ENCODE data around the gene EIF5. TPM values are rescaled to one million over a fixed set of nuclear protein-coding genes. Genes with fewer than 3 reads are reported as not detected.

EIF5 gene
- total RNA-seq, 1 donor from 2014 or later: 228 TPM

DNA sequence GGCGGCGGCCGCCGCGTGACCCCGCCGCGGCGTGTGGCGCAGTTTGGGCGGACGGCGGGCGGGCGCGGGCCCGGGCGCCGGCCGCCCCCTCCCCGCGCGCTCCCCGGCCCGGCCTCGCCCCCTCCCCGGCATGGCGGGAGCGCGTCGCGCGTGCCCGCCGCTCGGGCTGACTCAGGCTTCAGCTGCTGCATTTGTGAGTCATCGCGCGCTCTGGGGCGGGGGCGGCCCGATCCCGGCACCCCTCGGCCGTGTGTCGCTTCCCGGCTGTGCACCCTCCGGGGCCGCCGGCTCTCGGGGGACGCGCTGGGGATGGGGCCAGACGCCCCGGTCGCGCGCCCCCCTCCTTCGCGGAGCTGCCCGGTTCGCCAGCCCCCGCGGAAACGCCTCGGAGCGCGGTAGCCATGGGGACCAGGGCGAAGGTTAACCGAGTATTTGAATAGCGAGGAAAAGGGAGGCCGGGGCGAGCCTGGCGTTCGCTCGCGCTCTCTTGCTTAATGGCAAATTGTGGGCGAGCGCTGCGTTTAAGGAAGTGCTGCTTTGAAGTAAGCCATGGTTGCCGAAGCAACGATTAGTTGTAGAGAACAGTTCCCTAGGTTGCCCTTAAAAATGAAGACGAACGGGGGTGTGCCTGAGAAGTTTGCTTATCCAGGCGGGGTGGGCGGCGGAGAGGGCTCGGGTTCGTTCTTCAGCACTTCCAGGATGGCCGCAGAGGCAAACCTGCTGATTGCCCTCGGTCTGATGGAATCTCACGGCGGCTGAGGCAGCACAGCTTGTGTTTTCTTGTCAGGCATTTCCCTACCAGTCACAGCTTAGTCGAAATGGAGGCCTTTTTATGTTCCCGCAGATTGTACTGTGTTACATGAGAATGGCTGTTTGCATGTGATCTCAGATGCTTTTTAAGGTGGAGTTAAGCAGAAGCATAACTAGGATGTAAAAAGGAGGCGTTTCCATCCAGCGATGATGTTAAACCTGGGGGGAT lies 896 bp downstream of the EIF5 start:
- peaks cover 33% of the 10 kb centered on the region for H3K4me1 Mint-ChIP-seq (ENCODE audit: unreplicated experiment)
- H3K27ac Mint-ChIP-seq (ENCODE audit: unreplicated experiment): peak overlapping the region; percentile 93
- H3K36me3 Mint-ChIP-seq (ENCODE audit: low read depth, unreplicated experiment): peaks cover 44% of the 10 kb centered on the region
- H3K27me3 Mint-ChIP-seq (ENCODE audit: unreplicated experiment): peaks cover 14% of the 10 kb centered on the region
- H3K4me3 Mint-ChIP-seq (ENCODE audit: unreplicated experiment): peak overlapping the region; percentile 97
- H3K9me3 Mint-ChIP-seq (ENCODE audit: unreplicated experiment): no peaks in the 10 kb centered on the region
- TF ChIP-seq, protein P1, sequence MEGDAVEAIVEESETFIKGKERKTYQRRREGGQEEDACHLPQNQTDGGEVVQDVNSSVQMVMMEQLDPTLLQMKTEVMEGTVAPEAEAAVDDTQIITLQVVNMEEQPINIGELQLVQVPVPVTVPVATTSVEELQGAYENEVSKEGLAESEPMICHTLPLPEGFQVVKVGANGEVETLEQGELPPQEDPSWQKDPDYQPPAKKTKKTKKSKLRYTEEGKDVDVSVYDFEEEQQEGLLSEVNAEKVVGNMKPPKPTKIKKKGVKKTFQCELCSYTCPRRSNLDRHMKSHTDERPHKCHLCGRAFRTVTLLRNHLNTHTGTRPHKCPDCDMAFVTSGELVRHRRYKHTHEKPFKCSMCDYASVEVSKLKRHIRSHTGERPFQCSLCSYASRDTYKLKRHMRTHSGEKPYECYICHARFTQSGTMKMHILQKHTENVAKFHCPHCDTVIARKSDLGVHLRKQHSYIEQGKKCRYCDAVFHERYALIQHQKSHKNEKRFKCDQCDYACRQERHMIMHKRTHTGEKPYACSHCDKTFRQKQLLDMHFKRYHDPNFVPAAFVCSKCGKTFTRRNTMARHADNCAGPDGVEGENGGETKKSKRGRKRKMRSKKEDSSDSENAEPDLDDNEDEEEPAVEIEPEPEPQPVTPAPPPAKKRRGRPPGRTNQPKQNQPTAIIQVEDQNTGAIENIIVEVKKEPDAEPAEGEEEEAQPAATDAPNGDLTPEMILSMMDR (IDR thresholded peaks at IDR 0.05; ENCODE audit: unreplicated experiment): no peak
- peak; percentile 56 for DNase-seq (ENCODE audit: low spot score)

DNA sequence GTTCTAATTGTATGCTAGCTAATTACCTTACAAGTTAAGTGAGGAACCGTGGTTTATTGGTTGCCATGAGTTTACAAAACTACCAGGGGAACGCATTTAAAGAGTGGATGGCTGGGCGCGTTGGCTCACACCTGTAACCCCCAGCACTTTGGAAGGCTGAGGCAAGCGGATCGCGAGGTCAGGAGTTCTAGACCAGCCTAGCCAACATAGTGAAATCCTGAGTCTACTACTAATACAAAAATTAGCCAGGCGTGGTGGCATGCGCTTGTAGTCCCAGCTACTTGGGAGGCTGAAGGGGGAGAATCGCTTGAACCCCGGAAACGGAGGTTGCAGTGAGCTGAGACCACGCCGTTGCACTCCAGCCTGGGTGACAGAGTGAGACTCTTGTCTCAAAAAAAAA lies 2.2 kb downstream of the EIF5 start:
- DNase-seq (ENCODE audit: low spot score): no peak
- Mint-ChIP-seq H3K36me3 (ENCODE audit: low read depth, unreplicated experiment) (peaks cover 50% of the 10 kb centered on the region), H3K4me3 (ENCODE audit: unreplicated experiment) (peak overlapping the region; percentile 97), H3K27ac (ENCODE audit: unreplicated experiment) (peak overlapping the region; percentile 84), H3K27me3 (ENCODE audit: unreplicated experiment) (peaks cover 14% of the 10 kb centered on the region), H3K9me3 (ENCODE audit: unreplicated experiment) (no peaks in the 10 kb centered on the region), H3K4me1 (ENCODE audit: unreplicated experiment) (peaks cover 33% of the 10 kb centered on the region)
- TF ChIP-seq, protein P1 (IDR thresholded peaks at IDR 0.05; ENCODE audit: unreplicated experiment): no peak

DNA sequence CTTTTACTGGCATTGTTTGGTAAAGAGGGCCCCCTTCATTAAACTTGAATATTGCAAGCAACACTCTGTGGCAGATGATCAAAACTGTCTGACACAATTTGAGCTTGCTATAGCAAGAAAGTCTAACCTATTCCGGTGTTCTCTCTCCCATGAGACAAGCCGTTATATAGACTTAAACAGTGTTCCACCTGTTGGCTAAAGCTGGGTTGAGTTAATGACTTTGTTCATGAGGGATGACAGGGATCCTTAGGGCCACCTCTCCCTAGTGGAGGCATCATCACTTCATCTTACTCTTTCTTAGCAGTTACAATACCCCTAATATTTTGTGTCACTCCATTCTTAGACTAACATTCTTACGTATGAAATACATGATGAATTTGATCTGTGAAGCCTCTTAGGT lies 3.8 kb downstream of the EIF5 start:
- no peak for DNase-seq (ENCODE audit: low spot score)
- peaks cover 61% of the 10 kb centered on the region for H3K36me3 Mint-ChIP-seq (ENCODE audit: low read depth, unreplicated experiment)
- H3K9me3 Mint-ChIP-seq (ENCODE audit: unreplicated experiment): no peaks in the 10 kb centered on the region
- H3K4me1 Mint-ChIP-seq (ENCODE audit: unreplicated experiment): peaks cover 27% of the 10 kb centered on the region
- peak overlapping the region; percentile 58 for H3K4me3 Mint-ChIP-seq (ENCODE audit: unreplicated experiment)
- peaks cover 14% of the 10 kb centered on the region for H3K27me3 Mint-ChIP-seq (ENCODE audit: unreplicated experiment)
- H3K27ac Mint-ChIP-seq (ENCODE audit: unreplicated experiment): peak overlapping the region; percentile 74
- TF ChIP-seq, protein P1 (IDR thresholded peaks at IDR 0.05; ENCODE audit: unreplicated experiment): no peak

DNA sequence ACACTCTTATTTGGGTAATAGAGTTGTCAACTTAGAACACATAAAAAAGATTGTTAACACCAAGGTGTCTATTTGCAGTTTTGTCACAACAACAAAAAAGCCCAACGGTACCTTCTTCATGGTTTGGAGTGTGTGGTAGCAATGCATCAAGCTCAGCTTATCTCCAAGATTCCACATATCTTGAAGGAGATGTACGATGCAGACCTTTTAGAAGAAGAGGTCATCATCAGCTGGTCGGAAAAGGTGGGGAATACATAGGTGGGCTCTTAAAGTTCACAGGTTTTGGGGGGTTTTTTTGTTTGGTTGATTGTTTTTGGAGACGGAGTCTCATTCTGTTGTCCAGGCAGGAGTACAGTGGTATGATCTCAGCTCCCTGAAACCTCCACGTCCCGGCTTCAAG lies 5.5 kb downstream of the EIF5 start:
- TF ChIP-seq, protein P1 (IDR thresholded peaks at IDR 0.05; ENCODE audit: unreplicated experiment): no peak
- Mint-ChIP-seq H3K27ac (ENCODE audit: unreplicated experiment) (no peak overlapping the region), H3K36me3 (ENCODE audit: low read depth, unreplicated experiment) (peaks cover 75% of the 10 kb centered on the region), H3K4me3 (ENCODE audit: unreplicated experiment) (peak overlapping the region; percentile 56), H3K27me3 (ENCODE audit: unreplicated experiment) (peaks cover 12% of the 10 kb centered on the region), H3K4me1 (ENCODE audit: unreplicated experiment) (peaks cover 27% of the 10 kb centered on the region), H3K9me3 (ENCODE audit: unreplicated experiment) (no peaks in the 10 kb centered on the region)
- no peak for DNase-seq (ENCODE audit: low spot score)
